Measurements from ENCODE around the gene PPP2R5A.
A peak's percentile ranks its signal among the peaks of the same experiment; 100 is the strongest.
"Not testable (repeated sequence)": the region's sequence is repeated elsewhere in the genome, so short reads cannot be mapped to it uniquely, and the experiment has no call there.

Gene PPP2R5A

GRCh38 chr1:212359794-212360479, 74.7 kb downstream of the PPP2R5A start:
- DNase-seq: no peak

- DNase-seq: no peak
Observed at GRCh38 chr1:212364985-212365384, 79.8 kb downstream of the PPP2R5A start.

GRCh38 chr1:212366901-212367300, 81.7 kb downstream of the PPP2R5A start:
- no peak for DNase-seq

GRCh38 chr1:212367474-212368072, 82.4 kb downstream of the PPP2R5A start:
- no peak for DNase-seq

GRCh38 chr1:212368073-212368484, 82.9 kb downstream of the PPP2R5A start:
- peak in 2 of 14 donors; percentile 6 to 9 for DNase-seq

GRCh38 chr1:212375986-212376385, 90.8 kb downstream of the PPP2R5A start:
- DNase-seq: no peak

- no peak for DNase-seq
Observed at GRCh38 chr1:212377644-212378043, 92.4 kb downstream of the PPP2R5A start.

GRCh38 chr1:212379366-212379765, 94.2 kb downstream of the PPP2R5A start:
- DNase-seq: no peak

GRCh38 chr1:212381397-212382035, 96.3 kb downstream of the PPP2R5A start:
- no peak for DNase-seq

GRCh38 chr1:212386029-212386428, 100.8 kb downstream of the PPP2R5A start:
- no peak for DNase-seq

GRCh38 chr1:212388985-212389716, 103.9 kb downstream of the PPP2R5A start:
- DNase-seq: no peak

- not testable (repeated sequence) for DNase-seq
Observed at GRCh38 chr1:212395678-212396437, 110.6 kb downstream of the PPP2R5A start.

GRCh38 chr1:212396638-212397037, 111.4 kb downstream of the PPP2R5A start:
- no peak for DNase-seq

- DNase-seq: no peak
Observed at GRCh38 chr1:212397171-212397570, 112.0 kb downstream of the PPP2R5A start.

- DNase-seq: no peak
Observed at GRCh38 chr1:212401042-212401441, 115.8 kb downstream of the PPP2R5A start.

- no peak for DNase-seq
Observed at GRCh38 chr1:212401838-212402582, 116.8 kb downstream of the PPP2R5A start.

GRCh38 chr1:212402666-212403321, 117.6 kb downstream of the PPP2R5A start:
- DNase-seq: no peak

- no peak for DNase-seq
Observed at GRCh38 chr1:212410231-212410820, 125.1 kb downstream of the PPP2R5A start.
